A673 (cell line): ENCODE data around the gene TMEM132C. TPM values are rescaled to one million over a fixed set of nuclear protein-coding genes. Genes with fewer than 3 reads are reported as not detected.

Source experiments
- BruUV-seq: library from RNA; stranded (reverse); fragments of 400-500 nt; replicated peaks from 2 replicates; lab custom pipeline; 2021; lab: Mats Ljungman, UMichigan
- CTCF ChIA-PET: fragments of 300-600 bp; sonication (Branson Sonifier 250); formaldehyde crosslinking; loops from one replicate; lab custom pipeline; 2022; ENCODE audit warnings: antibody characterized with exemption; lab: Charles Lee
- POLR2A ChIA-PET: fragments of 300-600 bp; sonication (Branson Sonifier 250); formaldehyde crosslinking; loops from one replicate; lab custom pipeline; 2022; ENCODE audit warnings: antibody characterized with exemption; ENCODE audit not compliant: low non-redundant PET; lab: Charles Lee
- DNase-seq: peaks from one replicate; pipeline ENCODE4 v3.0.0-alpha.2; 2015; ENCODE audit warnings: low spot score
- H3K27ac ChIP-seq: fragments of 200-600 bp; sonication (generic); 2 replicates; pipeline ENCODE4 v1.5.1; 2016; ENCODE audit warnings: mixed run types, low read depth, mild to moderate bottlenecking, mixed read lengths, antibody characterized with exemption, low read length; ENCODE audit not compliant: poor library complexity, severe bottlenecking
- H3K27me3 ChIP-seq: fragments of 200-600 bp; sonication (generic); replicated peaks from 2 replicates; pipeline ENCODE4 v1.6.1; 2017; ENCODE audit warnings: mixed run types, low read depth, mild to moderate bottlenecking, mixed read lengths, antibody characterized with exemption, low read length; ENCODE audit not compliant: insufficient read depth, poor library complexity
- H3K36me3 ChIP-seq: fragments of 200-600 bp; sonication (generic); 2 replicates; pipeline ENCODE4 v1.6.1; 2016; ENCODE audit warnings: mixed run types, mild to moderate bottlenecking, mixed read lengths, antibody characterized with exemption, low read length; ENCODE audit not compliant: insufficient read depth, poor library complexity, severe bottlenecking
- H3K4me1 ChIP-seq: fragments of 200-600 bp; sonication (generic); 2 replicates; pipeline ENCODE4 v1.6.1; 2017; ENCODE audit warnings: mixed run types, mild to moderate bottlenecking, mixed read lengths, antibody characterized with exemption, low read length; ENCODE audit not compliant: insufficient read depth, poor library complexity, severe bottlenecking
- H3K4me3 ChIP-seq: fragments of 200-600 bp; sonication (generic); 2 replicates; pipeline ENCODE4 v1.5.1; 2016; ENCODE audit warnings: low read depth, mixed run types, mild to moderate bottlenecking, mixed read lengths, low read length; ENCODE audit not compliant: poor library complexity, severe bottlenecking
- H3K9me3 ChIP-seq: fragments of 200-600 bp; sonication (generic); 2 replicates; pipeline ENCODE4 v1.6.1; 2016; ENCODE audit warnings: mixed run types, low read depth, mild to moderate bottlenecking, mixed read lengths, antibody characterized with exemption, low read length; ENCODE audit not compliant: poor library complexity, severe bottlenecking
- EZH2 ChIP-seq: fragments of 200-600 bp; sonication (generic); IDR thresholded peaks from 2 replicates; pipeline ENCODE4 v1.6.1; 2017; ENCODE audit warnings: borderline replicate concordance, low read depth, mild to moderate bottlenecking, mixed read lengths, antibody characterized with exemption, low read length; ENCODE audit not compliant: poor library complexity, severe bottlenecking
- intact Hi-C: fragments of 100-400 bp; cut with micrococcal nuclease; formaldehyde crosslinking; loops from one replicate; pipeline ENCODE4 v1.10.0; 2022; ENCODE audit not compliant: unreplicated experiment
- total RNA-seq: library from RNA; stranded (reverse); gene quantifications from 2 replicates; pipeline ENCODE4 v1.2.3, GENCODE V29; 2021
- TF ChIP-seq, protein P1 (sequence below): fragments of 300-800, 200-600 bp; sonication (generic); conservative IDR thresholded peaks from 2 replicates; pipeline ENCODE4 v1.5.1; 2017; ENCODE audit warnings: low read depth, mild to moderate bottlenecking, antibody characterized with exemption, low read length, moderate library complexity, mixed read lengths

Gene TMEM132C
- total RNA-seq, 1 experiment from 2014 or later = not detected

GRCh38 chr12:128567730-128568129 lies 300.8 kb downstream of the TMEM132C start:
- no peaks in the 10 kb centered on the region for H3K9me3 ChIP-seq
- DNase-seq = no peak
- peaks cover 22% of the 10 kb centered on the region for H3K27me3 ChIP-seq
- TF ChIP-seq, protein P1, sequence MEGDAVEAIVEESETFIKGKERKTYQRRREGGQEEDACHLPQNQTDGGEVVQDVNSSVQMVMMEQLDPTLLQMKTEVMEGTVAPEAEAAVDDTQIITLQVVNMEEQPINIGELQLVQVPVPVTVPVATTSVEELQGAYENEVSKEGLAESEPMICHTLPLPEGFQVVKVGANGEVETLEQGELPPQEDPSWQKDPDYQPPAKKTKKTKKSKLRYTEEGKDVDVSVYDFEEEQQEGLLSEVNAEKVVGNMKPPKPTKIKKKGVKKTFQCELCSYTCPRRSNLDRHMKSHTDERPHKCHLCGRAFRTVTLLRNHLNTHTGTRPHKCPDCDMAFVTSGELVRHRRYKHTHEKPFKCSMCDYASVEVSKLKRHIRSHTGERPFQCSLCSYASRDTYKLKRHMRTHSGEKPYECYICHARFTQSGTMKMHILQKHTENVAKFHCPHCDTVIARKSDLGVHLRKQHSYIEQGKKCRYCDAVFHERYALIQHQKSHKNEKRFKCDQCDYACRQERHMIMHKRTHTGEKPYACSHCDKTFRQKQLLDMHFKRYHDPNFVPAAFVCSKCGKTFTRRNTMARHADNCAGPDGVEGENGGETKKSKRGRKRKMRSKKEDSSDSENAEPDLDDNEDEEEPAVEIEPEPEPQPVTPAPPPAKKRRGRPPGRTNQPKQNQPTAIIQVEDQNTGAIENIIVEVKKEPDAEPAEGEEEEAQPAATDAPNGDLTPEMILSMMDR = no peak
- TF ChIP-seq EZH2 = no peak
- no peaks in the 10 kb centered on the region for H3K4me1 ChIP-seq
- ChIA-PET POLR2A (no interaction called here), CTCF (no interaction called here)
- H3K4me3 ChIP-seq = no peak overlapping the region
- BruUV-seq = no TSS peak
- no peaks in the 10 kb centered on the region for H3K36me3 ChIP-seq
- no peak overlapping the region for H3K27ac ChIP-seq
- intact Hi-C loops = no loop called here

DNA sequence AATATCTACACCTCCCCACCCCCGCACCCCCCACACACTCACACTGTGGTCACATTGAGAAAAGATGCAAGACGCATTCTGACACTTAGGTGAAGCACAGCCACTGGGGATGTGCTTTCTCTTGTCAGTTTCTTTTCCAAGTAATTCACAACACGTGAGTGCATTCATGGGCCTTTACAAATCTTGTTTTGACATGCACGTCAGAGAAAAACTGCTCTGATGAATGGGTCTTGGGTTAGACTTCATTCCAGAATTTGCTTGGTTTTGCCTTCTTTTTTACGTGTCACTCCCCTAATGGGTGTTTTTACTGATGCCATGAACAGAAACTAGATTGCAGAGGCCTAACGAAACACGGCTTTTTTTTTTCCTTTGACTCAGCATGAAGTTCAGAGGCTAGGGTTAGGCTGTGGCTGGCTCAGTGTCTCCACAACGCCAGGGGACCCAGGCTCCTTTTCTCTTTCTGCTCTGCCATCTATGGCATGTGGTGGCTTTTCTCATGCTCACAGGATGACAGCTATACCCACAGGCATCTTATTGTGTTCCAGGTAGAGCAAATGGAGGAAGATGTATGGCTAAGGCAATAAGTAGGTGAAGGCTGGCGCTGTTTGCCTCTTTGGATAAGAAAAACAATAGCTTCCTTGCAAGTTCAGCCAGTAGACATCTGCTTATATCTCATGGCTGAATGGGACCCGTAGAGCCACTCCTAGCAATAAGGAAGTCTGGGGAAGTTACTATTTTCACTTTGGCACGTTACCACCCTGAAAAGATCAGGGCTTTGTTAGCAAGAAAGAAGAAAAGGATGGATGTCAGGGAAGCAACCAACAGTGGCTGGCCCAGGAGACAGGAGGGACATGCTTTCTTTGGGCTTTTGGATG lies 303.5 kb downstream of the TMEM132C start:
- DNase-seq = no peak
- intact Hi-C loops = no loop called here
- H3K4me1 ChIP-seq = no peaks in the 10 kb centered on the region
- CTCF ChIA-PET = no interaction called here
- no peaks in the 10 kb centered on the region for H3K9me3 ChIP-seq
- H3K36me3 ChIP-seq = no peaks in the 10 kb centered on the region
- POLR2A ChIA-PET = no interaction called here
- no peak overlapping the region for H3K4me3 ChIP-seq
- peaks cover 12% of the 10 kb centered on the region for H3K27me3 ChIP-seq
- TF ChIP-seq, protein P1 = no peak
- TF ChIP-seq EZH2 = no peak
- H3K27ac ChIP-seq = no peak overlapping the region
- BruUV-seq = no TSS peak

- H3K9me3 ChIP-seq = no peaks in the 10 kb centered on the region
- CTCF ChIA-PET = no interaction called here
- no peak overlapping the region for H3K4me3 ChIP-seq
- no peaks in the 10 kb centered on the region for H3K27me3 ChIP-seq
- no peak overlapping the region for H3K27ac ChIP-seq
- H3K4me1 ChIP-seq = no peaks in the 10 kb centered on the region
- no TSS peak for BruUV-seq
- no peak for DNase-seq
- no peak for TF ChIP-seq EZH2
- TF ChIP-seq, protein P1 = no peak
- no peaks in the 10 kb centered on the region for H3K36me3 ChIP-seq
- POLR2A ChIA-PET = no interaction called here
- intact Hi-C loops = no loop called here
These were observed 305.2 kb downstream of the TMEM132C start for GRCh38 chr12:128571906-128572810.
